Stimulated activated CD4-positive, alpha-beta T cell treated with anti-CD3 and anti-CD28 coated beads, Interleukin-15, amount 100 ng/mL, for 48 hours (primary cell): ENCODE data around the gene GORAB.

ENCODE experiments used
- DNase-seq, 2 donors: peaks; one replicate each; pipeline ENCODE4 v3.0.0-alpha.2; 2020; ENCODE audit warnings: low read depth in 2 of 2

Gene GORAB, protein sequence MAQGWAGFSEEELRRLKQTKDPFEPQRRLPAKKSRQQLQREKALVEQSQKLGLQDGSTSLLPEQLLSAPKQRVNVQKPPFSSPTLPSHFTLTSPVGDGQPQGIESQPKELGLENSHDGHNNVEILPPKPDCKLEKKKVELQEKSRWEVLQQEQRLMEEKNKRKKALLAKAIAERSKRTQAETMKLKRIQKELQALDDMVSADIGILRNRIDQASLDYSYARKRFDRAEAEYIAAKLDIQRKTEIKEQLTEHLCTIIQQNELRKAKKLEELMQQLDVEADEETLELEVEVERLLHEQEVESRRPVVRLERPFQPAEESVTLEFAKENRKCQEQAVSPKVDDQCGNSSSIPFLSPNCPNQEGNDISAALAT

DNA sequence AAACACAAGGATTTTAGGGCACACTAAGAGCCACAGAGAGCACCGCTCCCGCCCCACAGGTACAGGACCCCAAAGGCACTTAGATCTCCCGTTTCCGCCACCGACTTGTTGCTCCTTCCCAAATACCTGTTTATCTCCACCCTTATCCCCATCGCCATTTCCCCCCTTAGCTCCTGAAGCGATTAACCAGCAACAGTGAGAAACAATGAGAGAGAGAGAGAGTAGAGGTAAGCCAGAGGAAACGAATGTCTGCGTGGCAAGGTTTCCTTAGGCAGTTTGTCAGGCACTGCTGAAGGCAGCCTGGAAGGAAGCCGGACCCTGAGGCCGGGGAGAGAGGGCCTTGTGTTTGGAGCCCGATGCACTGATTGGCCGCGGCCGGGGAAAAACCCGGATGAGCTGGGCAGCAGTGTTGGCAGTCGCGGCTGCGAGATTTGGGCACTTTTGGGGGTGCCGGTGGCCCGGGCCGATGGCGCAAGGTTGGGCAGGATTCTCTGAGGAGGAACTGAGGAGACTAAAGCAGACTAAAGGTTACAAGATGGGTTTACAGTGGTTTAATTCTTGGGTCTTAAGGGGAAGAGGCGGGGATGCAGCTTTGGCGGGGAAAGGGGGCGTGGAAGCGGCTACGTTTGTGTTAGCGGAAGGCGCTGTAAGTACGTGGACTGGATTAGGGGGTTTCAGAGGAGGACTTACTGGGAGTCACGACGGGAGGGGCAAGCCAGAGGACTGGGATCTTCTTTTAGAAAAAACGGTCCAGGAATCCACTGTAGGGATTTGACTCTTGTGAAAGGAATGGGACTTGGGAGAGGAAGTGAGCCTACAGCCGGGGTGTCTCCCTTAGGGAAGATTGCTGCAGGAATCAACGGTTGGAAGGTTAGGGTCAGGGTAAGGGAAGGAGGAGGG is at the start of gene GORAB:
Gene GORAB (plus strand): TSS at position 409 of the 900 bp plus-strand sequence. CDS start 58 bp downstream, at position 467.
- DNase-seq, result peak; percentile 77 to 85

DNA sequence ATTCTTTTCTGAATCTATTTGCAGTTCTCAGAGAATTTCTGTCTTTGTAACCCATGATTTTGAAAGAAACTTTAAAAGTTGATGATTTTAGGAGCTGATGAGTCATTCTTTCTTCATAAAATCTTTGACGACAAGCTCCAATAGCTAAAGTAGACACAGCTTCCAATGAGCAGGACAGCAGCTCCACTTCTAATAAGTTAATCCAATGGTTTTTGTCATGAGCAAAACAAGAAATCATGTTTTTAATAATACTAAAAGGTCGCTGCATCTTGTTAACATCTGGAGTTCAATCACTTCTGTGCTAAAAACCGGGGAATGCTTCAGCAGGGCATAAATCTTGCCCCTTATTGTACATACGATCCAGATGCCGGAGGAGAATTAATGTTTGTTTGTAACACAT is 48.9 kb upstream of the GORAB start:
- no peak for DNase-seq

DNA sequence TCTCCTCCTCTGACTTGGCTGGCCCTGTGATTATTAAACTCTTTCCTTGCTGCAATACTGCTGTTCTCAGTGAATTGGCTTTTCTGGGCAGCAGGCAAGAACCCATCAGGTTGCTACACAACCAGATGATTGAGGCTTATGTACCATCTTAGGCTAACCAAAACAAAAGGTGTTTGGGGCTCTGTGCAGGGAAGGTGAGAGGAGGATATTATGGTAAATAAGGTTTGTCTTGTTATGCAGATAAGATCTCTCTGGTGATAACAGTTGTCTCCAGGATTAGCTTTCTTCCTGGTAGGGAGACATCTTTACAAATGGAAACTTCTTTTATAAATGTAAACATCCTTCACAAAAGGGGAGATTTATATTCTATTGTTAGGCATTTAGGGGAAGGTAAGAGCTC is 44.5 kb upstream of the GORAB start:
- no peak for DNase-seq

DNA sequence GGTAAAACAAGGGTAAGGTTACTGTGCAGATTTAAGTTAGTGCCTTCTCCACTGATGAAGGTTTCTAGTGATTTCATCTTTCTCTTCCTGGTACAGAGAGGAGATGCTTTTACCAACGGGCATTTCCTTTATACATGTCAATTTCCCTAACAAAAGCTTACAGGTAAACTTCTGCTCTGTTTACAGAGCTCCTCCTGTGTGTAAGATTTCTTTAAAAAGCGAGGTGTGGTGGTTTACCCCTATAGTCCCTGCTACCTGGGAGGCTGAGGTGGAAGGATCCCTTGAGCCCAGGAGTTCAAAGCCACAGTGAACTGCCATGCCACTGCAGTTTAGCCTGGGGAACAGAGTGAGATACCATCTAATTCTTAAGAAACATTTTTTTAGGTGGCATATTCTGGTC is 40.7 kb upstream of the GORAB start:
- no peak for DNase-seq

DNA sequence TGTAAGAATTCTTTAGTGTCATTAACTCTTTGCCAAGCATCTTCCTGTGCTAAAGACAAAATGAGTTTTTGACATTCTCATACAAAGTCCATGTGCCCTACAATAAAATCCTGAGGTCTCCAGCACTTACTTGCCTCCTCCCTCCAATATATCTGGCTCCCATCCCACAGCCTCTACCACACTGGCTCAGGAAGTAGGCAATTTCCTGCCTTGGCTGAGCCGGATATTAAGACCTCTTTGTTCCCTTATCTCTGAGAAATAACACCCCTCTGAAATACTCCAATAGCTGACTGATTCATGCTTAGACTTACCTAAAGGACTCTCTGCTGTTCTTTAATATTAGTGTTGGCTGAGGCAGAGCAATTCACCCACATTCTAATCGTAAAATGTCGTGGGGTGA is 37.6 kb upstream of the GORAB start:
- no peak for DNase-seq

DNA sequence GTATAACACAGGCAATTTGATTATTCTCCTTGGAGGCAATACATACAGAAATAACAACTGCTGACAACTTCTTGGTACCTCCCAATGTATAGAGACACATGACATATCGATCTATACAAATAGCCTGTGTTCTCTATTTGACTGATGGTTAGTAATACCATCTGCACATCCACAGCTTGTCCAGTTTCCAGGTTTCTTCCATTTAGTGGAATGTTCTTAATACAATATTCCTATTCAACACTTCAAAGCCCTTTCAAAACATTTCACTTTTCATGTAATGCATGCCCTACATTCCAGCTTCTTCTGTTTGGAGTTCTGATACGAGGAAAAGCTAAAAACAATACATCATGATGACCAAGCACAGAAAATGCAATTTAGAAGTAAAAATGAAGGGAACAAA is 37.0 kb upstream of the GORAB start:
- DNase-seq, result no peak

DNA sequence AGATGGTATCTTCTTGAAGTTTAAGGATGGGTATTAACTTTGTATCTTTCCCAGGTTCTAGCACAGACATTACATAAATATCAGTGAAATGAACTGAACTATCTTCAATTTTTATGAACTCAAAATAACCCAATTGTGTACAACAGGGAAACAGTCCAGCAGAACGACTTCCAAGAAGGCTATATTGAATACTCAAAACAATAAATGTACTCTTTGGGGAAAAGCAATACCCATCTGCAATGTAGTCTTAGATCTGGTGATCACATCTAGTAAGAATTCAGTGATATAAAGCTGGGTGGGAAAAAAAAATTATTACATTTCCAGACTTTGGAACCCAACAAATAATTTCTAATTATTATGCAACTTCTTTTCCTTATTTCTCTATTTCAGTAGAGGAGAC is 33.1 kb upstream of the GORAB start:
- no peak for DNase-seq

DNA sequence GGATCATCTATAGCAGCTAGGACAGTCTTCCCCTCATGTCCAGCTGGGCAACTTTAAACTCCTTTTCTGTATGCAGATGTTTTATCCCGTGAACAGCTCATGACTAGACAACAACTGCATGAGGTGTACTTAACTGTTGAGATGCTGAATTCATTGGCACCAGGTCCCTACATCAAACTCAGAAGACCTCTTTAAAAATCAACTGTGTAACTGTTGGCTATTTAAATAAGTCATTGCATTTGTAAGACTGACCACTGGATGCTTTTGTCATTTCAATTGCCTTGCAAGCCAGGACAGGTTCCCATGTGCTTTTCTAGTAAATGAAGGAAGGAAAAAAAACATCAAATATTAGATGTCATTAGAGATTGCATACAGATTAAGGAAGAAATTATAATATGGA is 28.3 kb upstream of the GORAB start:
- no peak for DNase-seq

DNA sequence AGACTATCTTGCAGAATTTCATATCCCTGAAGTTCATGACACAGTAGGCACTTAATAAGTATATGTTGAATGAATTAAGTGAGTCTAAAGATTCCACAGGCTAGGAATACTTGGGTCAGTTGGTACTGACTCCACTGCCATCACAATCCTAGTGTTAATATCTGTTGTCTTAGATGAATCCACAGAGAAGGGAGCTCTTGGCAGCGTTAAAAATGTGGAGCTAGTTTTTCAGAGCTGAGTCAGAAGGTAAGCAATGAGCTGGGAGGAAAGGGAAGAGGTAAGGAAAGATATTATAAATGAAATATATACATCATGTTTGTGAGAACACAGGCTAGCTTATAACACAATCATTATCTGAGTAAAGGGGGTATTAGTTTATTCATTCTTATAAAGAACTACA is 21.8 kb upstream of the GORAB start:
- DNase-seq, result no peak

DNA sequence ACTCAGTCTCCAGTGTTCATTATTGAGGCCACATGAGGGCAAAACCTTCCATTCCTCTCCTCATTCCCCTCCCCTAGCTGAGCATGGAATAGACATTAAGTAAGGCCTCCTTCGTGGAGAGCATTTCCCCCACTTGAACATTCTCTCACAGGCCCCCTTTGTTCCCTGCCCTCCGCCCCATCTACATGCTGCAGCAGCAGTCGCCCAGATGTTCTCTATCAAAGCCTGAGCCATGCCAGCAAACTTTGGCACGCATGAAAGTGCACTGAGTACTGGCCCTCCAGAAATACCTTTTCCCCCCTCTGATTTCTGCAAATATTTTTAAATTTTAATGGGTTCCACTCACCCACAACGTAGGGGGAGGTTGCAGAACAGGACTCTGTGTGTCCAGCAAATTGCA is 20.9 kb upstream of the GORAB start:
- no peak for DNase-seq

DNA sequence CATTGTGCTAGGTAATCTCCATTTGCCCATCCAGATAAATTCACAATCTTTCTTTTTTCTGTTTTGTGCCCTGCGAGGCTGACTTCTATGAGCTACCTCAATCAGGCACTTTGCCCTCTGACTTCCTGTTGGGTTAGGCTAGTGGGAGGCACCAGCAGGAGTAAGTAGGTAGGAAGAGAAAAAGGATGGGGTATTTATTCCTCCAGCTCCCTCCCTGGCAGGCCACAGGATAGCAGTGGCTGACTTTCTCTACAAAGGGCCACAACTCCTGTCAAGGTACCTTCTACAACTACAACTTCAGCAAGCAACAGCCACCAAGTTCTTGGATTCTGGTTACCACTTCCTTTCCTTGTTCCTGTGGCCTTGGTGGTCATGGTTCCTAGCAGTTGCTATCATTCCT is 18.8 kb upstream of the GORAB start:
- no peak for DNase-seq

DNA sequence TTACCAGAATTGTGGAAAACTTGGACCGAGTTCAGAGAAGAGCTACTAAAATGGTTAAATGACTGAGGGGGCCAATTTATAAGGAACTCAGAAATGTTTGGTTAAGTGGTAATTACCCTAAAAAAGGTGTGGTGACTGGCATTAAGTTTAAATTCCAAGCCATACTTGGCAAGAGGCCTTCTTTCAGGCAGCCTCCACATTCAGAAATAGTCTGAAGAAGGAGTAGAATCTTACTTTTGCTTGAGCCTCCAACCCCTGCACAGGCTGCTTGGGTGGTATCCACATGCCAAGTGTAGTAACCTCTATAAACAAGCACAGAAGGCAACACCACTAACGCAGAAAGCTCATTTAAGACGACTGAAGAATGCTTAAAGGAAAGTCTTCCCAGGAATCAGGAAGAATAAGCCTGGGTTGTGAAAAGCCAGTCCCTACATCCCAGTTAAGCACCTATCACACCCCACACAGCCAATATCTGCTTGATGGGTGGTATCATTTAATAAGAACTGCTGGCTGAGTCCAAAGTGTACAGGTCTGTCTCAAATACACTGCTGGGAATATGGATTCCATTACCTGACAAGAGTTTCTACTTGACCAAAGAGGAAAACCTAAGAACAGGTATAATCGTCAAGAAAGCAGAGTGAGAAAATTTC is 13.7 kb upstream of the GORAB start:
- no peak for DNase-seq

DNA sequence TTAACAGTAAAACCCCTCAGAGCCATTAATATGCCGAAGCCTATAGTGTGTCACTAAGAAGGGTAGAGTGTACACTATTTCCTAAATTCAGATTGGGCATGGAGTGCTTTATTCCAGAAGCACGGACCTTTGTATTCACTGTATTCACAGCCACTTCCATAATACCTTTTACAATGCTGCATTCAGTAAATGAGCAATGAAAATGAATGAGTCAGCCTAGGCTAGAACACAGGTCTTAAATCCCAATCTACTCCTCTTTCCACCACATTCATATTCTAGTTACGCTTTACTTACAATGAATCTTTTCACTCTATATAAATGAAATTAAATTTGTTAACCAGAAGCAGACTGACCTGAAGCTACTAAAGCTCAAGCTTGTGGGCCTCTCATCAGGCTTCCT is 13.0 kb upstream of the GORAB start:
- DNase-seq, result no peak

DNA sequence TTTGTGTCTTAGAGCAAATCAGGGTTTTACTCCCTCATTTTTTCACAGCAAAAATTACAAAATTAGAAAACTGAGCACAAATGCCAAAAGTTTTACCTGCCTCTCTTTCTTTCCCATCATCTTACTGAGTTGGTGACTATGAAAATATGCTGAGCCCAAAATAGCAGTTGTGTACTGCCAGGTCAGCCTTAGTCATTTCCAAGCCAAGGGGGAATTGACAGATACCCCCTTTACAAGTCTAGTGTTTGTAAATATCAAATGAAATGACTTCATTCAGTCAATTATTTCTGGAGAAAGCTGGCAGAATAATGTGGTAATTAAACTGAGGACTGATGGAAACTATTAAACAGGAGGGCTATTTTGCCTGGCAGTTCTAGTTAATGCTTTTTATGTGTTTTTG is 11.4 kb upstream of the GORAB start:
- no peak for DNase-seq

DNA sequence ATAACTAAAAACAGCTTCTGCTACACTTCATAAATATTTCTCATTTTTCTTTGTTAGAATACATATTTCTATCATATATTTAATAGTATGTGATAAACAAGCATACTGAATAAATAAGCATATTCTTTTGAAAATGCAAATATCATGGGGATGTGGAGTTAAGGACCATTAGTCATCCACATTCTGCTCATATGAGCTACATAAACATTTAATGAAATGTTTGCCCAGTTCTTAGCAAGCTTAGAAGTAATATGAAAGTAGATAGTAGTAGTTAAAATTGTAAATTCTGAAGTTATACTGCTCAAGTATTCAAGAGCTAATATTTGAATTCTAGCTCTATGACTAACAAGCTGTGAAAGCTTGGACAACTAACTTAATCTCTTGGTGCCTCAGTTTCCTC is 10.1 kb upstream of the GORAB start:
- DNase-seq, result no peak

DNA sequence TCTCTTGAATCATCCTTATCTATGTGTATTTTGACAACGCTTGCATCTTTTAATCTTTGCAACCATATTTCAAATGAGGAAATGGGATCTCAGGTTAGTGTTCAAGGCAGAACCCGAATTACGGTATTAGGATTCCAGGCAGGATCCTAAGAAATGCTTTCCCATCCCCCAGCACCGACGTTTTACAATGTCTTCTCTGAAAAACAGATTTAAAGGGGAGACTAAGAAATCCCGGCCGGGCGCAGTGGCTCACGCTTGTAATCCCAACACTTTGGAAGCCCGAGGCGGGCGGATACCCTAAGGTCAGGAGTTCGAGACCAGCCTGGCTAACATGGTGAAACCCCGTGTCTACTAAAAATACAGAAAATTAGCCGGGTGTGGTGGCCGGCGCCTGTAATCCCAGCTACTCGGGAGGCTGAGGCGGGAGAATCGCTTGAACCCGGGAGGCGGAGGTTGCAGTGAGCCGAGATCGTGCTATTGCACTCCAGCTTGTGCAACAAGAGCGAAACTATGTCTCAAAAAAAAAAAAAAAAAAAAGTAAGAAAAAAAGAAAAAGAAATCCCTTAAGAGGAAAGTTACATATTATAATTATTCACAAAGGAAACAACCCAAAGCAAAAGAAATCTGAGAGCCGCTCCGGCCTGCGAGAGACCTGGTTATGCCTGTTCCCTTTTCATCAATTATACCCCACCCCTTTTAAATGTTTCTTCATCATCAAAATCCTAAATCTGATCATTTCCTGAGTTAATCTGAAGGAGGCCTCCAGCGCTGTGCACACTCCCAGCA is 801 bp upstream of the GORAB start:
- no peak for DNase-seq

DNA sequence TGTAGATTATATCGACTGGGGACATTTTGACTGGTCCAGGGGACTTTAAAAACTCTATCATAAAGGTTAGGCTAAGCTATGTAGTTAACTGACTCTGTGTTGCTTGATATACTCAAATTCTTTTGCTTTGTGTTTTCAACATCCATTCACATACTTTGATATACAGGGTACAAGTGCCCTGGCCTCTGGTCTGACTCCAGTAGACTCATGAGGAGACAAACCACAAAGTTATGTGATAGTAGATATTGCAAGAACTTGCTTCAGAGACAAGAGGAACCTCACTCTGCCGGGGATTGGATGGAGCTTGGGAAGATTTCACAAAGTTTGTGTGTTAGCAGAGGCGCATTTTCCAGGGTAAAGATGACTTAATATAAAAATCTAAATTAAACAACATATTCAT is 1.3 kb downstream of the GORAB start:
- no peak for DNase-seq

DNA sequence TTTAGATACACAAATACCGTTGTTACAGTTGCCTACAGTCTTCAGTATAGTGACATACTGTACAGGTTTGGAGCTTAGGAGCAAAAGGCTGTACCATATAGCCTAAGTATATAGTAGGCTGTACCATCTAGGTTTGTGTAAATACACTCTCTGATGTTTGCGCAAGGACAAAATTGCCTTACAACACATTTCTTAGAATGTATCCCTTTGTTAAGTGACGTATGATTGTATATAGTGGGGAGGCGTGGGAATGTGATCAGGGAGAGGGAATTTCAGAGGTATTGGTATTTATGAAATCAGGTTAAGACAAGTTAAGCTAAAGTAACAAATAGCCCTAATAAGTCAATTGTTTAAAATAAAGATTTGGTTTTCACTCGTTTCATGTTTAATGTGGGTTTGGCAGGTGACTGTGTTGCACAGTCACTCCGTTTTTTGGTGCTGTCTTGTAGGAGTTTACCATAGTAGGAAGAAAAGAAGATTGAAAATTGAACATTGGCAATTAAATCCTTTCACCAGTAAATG is 2.7 kb downstream of the GORAB start:
- no peak for DNase-seq

DNA sequence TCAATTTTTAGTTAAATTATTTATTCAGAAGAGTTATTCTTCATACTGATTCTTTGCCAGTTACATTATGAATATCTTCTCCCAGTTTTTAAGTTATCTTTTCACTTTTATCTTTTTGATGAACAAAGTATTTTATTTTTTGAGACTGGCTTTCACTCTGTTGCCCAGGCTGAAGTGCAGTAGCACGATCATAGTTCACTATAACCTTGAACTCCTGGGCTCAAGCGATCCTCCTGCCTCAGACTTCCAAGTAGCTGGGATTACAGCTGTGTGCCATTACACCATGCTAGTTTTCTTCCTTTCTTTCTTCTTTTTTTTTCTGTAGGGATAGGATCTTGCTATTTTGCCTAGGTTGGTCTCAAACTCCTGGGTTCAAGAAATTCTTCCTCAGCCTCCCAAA is 3.5 kb downstream of the GORAB start:
- no peak for DNase-seq

DNA sequence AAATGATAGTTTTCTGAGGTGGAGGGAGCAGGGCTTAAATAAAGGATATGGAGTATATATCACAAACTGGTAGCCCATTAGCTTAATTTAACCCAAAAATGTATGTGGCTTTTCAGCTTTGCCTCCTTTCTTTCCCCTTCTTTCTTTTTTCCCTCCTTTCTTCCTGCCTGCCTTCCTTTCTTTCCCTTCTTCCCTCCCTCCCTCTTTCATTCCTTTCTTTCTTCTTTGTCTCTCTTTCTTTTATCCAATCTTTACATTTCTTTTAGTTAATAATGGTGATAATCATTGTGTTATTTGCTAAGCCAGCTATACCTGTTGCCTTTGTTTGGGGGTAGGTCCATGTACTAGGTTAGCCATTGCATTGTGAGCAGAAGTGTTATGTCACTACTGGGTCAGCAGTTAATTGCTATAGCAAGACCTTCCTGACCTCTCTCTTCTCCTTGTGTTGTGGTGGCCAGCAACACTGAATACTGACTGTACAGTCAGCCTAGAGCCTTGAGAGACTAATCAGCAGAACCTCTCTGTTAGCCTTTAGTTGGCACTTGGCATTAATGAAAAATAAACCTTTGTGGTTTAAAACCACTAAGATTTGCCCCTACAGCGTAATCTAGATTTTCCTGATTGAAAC is 5.1 kb downstream of the GORAB start:
- DNase-seq, result no peak
